Upper lobe of left lung (tissue), 6 donors: ENCODE measurements around the gene EXOC3. TPM values are rescaled to one million over a fixed set of nuclear protein-coding genes. Genes with fewer than 3 reads are reported as not detected.
"Not testable (repeated sequence)": the region's sequence is repeated elsewhere in the genome, so short reads cannot be mapped to it uniquely, and the experiment has no call there.

Experiments
- ATAC-seq, 2 donors: fragments of 200-7000 bp; cut with Tn5 transposase; one replicate each; pipeline ENCODE4 v1.9.1; 2022; ENCODE audit warnings: mild to moderate bottlenecking in 2 of 2, moderate library complexity in 2 of 2; ENCODE audit not compliant: low FRiP score in 2 of 2
- DNase-seq, 2 donors: peaks; one replicate each; pipeline ENCODE4 v3.0.0-alpha.2; 2019 to 2020
- H3K27ac ChIP-seq, 4 donors: fragments of 200-600 bp; sonication (generic); one replicate each; pipeline ENCODE4 v1.5.1; 2016 to 2019
- H3K27me3 ChIP-seq, 4 donors: fragments of 200-600 bp; sonication (generic); one replicate each; pipeline ENCODE4 v1.5.1; 2017 to 2019
- H3K36me3 ChIP-seq, 4 donors: fragments of 200-600 bp; sonication (generic); one replicate each; pipeline ENCODE4 v1.5.1; 2016 to 2019
- H3K4me1 ChIP-seq, 4 donors: fragments of 200-600 bp; sonication (generic); one replicate each; pipeline ENCODE4 v1.5.1; 2018 to 2019
- H3K4me3 ChIP-seq, 4 donors: fragments of 200-600 bp; sonication (generic); one replicate each; pipeline ENCODE4 v1.5.1; 2017 to 2019; ENCODE audit warnings: mild to moderate bottlenecking in 2 of 4, moderate library complexity in 1 of 4
- H3K9me3 ChIP-seq, 4 donors: fragments of 200-600 bp; sonication (generic); one replicate each; pipeline ENCODE4 v1.5.1; 2018 to 2019
- EP300 ChIP-seq, 4 donors: sonication (generic); formaldehyde crosslinking; IDR thresholded peaks; one replicate each; pipeline ENCODE4 v1.5.1; 2017; ENCODE audit warnings: antibody characterized with exemption in 4 of 4, control low read depth in 2 of 4
- POLR2A ChIP-seq, 4 donors: fragments of 450-650 bp; IDR thresholded peaks; one replicate each; pipeline ENCODE4 v1.5.1; 2016 to 2017; ENCODE audit warnings: antibody characterized with exemption in 4 of 4, mild to moderate bottlenecking in 2 of 4
- POLR2AphosphoS5 ChIP-seq, 2 donors: sonication (generic); formaldehyde crosslinking; IDR thresholded peaks; one replicate each; pipeline ENCODE4 v1.5.1; 2017; ENCODE audit warnings: antibody characterized with exemption in 2 of 2
- WGBS, 2 donors: methylation state at CpG; one replicate each; pipeline ENCODE4 v1.1.5; 2017 to 2018; 5-methylcytosine and 5-hydroxymethylcytosine counted together
- total RNA-seq, 6 donors: library from RNA; depleted of rRNA in 4 of 6; stranded (reverse); fragments of >200 nt in 4 of 6; gene quantifications; one replicate each; pipeline versions ENCODE4 v1.1.0 to v1.2.1, GENCODE V29; 2016 to 2021
- TF ChIP-seq, protein P1 (sequence below), 6 experiments: fragments of 450-650 bp in 4 of 6; fragments of 200-600 bp in 2 of 6; sonication (generic) in 2 of 6; IDR thresholded peaks; one replicate each; pipeline ENCODE4 v1.5.1; 2016 to 2019; ENCODE audit warnings: antibody characterized with exemption in 6 of 6
- donor health status: DM: no; HTN: no; CAD: no; lungs with moderate emphysema.
- donor health status: DM: no; HTN: yes; CAD: no; lungs with severe emphysema.

EXOC3 gene
- total RNA-seq, 6 donors from 2014 or later: 43.6 to 149 (median 64.5) TPM

DNA sequence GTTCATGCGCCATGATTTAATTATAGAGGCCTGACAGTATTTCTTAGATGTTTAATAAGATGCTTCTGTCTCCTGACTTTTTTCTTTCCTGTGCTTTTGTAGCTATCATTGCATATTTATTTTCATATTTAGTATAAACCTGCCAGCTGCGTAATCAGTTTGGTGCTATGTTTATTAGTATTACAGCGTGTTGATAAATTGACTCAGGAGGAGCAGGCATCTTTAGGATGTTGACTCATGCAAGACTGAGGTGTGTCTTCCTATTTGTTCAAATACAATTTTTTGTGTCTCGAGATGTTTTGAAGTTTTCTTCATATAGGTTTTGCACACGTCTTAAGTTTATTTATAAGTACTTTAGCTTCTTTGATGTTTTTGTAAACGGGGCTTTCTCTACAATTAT lies 35.9 kb upstream of the EXOC3 start:
- Histone ChIP-seq H3K27me3 (no peaks in the 10 kb centered on the region), H3K4me3 (no peak overlapping the region), H3K27ac (no peak overlapping the region), H3K36me3 (no peaks in the 10 kb centered on the region), H3K9me3 (no peaks in the 10 kb centered on the region), H3K4me1 (no peaks in the 10 kb centered on the region)
- 65 to 71% methylated on average over 6 of the region's 6 CpGs for WGBS, 2 donors
- no peak for DNase-seq
- ATAC-seq: no peak
- TF ChIP-seq EP300 (IDR thresholded peaks at IDR 0.05) (no peak), POLR2AphosphoS5 (IDR thresholded peaks at IDR 0.05) (no peak), POLR2A (IDR thresholded peaks at IDR 0.05) (no peak)
- TF ChIP-seq, protein P1, sequence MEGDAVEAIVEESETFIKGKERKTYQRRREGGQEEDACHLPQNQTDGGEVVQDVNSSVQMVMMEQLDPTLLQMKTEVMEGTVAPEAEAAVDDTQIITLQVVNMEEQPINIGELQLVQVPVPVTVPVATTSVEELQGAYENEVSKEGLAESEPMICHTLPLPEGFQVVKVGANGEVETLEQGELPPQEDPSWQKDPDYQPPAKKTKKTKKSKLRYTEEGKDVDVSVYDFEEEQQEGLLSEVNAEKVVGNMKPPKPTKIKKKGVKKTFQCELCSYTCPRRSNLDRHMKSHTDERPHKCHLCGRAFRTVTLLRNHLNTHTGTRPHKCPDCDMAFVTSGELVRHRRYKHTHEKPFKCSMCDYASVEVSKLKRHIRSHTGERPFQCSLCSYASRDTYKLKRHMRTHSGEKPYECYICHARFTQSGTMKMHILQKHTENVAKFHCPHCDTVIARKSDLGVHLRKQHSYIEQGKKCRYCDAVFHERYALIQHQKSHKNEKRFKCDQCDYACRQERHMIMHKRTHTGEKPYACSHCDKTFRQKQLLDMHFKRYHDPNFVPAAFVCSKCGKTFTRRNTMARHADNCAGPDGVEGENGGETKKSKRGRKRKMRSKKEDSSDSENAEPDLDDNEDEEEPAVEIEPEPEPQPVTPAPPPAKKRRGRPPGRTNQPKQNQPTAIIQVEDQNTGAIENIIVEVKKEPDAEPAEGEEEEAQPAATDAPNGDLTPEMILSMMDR (IDR thresholded peaks at IDR 0.05): no peak

GRCh38 chr5:407801-408268 lies 35.1 kb upstream of the EXOC3 start:
- no peak overlapping the region for H3K4me3 ChIP-seq
- no peak overlapping the region for H3K27ac ChIP-seq
- TF ChIP-seq, protein P1 (IDR thresholded peaks at IDR 0.05): no peak
- no peak for TF ChIP-seq POLR2A (IDR thresholded peaks at IDR 0.05)
- no peak for TF ChIP-seq POLR2AphosphoS5 (IDR thresholded peaks at IDR 0.05)
- no peak for TF ChIP-seq EP300 (IDR thresholded peaks at IDR 0.05)
- WGBS, 2 donors: 65 to 66% methylated on average over 8 of the region's 8 CpGs
- no peaks in the 10 kb centered on the region for H3K9me3 ChIP-seq
- H3K36me3 ChIP-seq: no peaks in the 10 kb centered on the region
- no peaks in the 10 kb centered on the region for H3K4me1 ChIP-seq
- ATAC-seq (no peak), DNase-seq (no peak)
- H3K27me3 ChIP-seq: no peaks in the 10 kb centered on the region

- Histone ChIP-seq H3K36me3 (no peaks in the 10 kb centered on the region), H3K27ac (no peak overlapping the region), H3K27me3 (no peaks in the 10 kb centered on the region), H3K4me1 (peaks cover 0 to 24% (median 0%) of the 10 kb centered on the region in 4 donors), H3K4me3 (no peak overlapping the region), H3K9me3 (no peaks in the 10 kb centered on the region)
- WGBS, 2 donors: 77 to 85% methylated on average over 2 of the region's 2 CpGs
- DNase-seq (no peak), ATAC-seq (no peak)
- no peak for TF ChIP-seq POLR2AphosphoS5 (IDR thresholded peaks at IDR 0.05)
- TF ChIP-seq, protein P1 (IDR thresholded peaks at IDR 0.05): no peak
Observed at GRCh38 chr5:410911-411517, 32.0 kb upstream of the EXOC3 start.

GRCh38 chr5:411728-412127 lies 31.2 kb upstream of the EXOC3 start:
- DNase-seq (peak in 1 of 2 donors; percentile 37), ATAC-seq (no peak)
- Histone ChIP-seq H3K36me3 (no peaks in the 10 kb centered on the region), H3K9me3 (no peaks in the 10 kb centered on the region), H3K4me3 (no peak overlapping the region), H3K27ac (no peak overlapping the region), H3K4me1 (peaks cover 0 to 30% (median 0%) of the 10 kb centered on the region in 4 donors), H3K27me3 (no peaks in the 10 kb centered on the region)
- TF ChIP-seq, protein P1 (IDR thresholded peaks at IDR 0.05): no peak
- no peak for TF ChIP-seq POLR2A (IDR thresholded peaks at IDR 0.05)
- no peak for TF ChIP-seq EP300 (IDR thresholded peaks at IDR 0.05)
- TF ChIP-seq POLR2AphosphoS5 (IDR thresholded peaks at IDR 0.05): no peak
- 84 to 87% methylated on average over 13 of the region's 13 CpGs for WGBS, 2 donors

DNA sequence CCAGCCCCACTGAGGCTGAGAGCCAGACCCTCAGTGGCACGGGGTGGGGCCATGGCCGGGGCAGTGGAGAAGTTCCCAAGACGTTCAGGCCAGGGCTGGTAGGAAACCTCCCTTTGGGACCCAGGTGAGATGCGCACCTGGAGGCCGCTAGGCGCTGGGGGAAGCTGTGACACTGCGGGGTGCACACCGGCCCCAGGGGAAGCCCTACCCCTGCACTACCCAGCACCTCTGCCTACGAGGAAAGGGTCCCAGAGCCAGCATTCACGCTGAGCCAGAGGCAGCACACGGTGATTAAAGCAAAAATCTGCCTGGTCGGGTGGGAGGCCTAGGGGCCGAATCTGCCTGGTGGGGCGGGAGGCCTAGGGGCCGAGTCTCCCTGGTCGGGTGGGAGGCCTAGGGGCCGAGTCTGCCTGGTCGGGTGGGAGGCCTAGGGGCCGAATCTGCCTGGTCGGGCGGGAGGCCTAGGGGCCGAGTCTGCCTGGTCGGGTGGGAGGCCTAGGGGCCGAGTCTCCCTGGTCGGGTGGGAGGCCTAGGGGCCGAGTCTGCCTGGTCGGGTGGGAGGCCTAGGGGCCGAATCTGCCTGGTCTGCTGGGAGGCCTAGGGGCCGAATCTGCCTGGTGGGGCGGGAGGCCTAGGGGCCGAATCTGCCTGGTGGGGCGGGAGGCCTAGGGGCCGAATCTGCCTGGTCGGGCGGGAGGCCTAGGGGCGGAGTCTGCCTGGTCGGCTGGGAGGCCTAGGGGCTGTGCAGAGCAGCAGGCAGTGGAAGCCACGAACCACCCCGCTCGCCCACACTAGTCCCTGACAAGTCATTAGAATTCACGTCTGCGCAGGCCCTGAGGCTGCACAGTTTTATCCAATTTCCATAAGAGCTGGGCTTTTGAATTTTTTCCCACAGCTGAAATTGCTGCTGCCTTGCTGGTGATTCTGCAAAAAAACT lies 27.7 kb upstream of the EXOC3 start:
- not testable (repeated sequence) for H3K36me3 ChIP-seq, H3K9me3 ChIP-seq, H3K27me3 ChIP-seq
- H3K4me1 ChIP-seq: peaks cover 0 to 30% (median 0%) of the 10 kb centered on the region in 4 donors
- H3K4me3 ChIP-seq: peak overlapping the region in 1 of 4 donors; percentile 5
- DNase-seq (peak; percentile 77 to 89), ATAC-seq (peak in 1 of 2 donors; percentile 81)
- WGBS, 2 donors: 75 to 85% methylated on average over 20 to 25 of the region's 42 CpGs
- H3K27ac ChIP-seq: peak overlapping the region in 1 of 4 donors; percentile 87
